Activated CD8-positive, alpha-beta T cell treated with anti-CD3 and anti-CD28 coated beads, Interleukin-2, amount 10 ng/mL, durations not matched to agents 7 days and 5 days (primary cell): ENCODE measurements around the gene ADAM29. TPM values are rescaled to one million over a fixed set of nuclear protein-coding genes. Genes with fewer than 3 reads are reported as not detected.

Source experiments
- ATAC-seq: fragments of 150-1000 bp; cut with Tn5 transposase; one replicate; pipeline ENCODE4 v1.10.0; 2021; ENCODE audit warnings: moderate library complexity
- CTCF ChIA-PET: fragments of 350-600 bp; sonication (Branson Sonifier 250); formaldehyde crosslinking; loops from one replicate; lab custom pipeline; 2021; ENCODE audit warnings: antibody characterized with exemption; lab: Charles Lee
- POLR2A ChIA-PET: fragments of 350-600 bp; sonication (Branson Sonifier 250); formaldehyde crosslinking; loops from one replicate; lab custom pipeline; 2021; ENCODE audit warnings: antibody characterized with exemption; lab: Charles Lee
- DNase-seq: peaks from one replicate; pipeline ENCODE4 v3.0.0-alpha.2; 2020
- H3K27ac Mint-ChIP-seq: one replicate; pipeline ENCODE4 v1.8.0; 2021; ENCODE audit warnings: mild to moderate bottlenecking, mixed read lengths
- H3K27me3 Mint-ChIP-seq: one replicate; pipeline ENCODE4 v1.8.0; 2021; ENCODE audit warnings: low read depth, mixed read lengths
- H3K36me3 Mint-ChIP-seq: one replicate; pipeline ENCODE4 v1.8.0; 2021; ENCODE audit warnings: low read depth, mixed read lengths
- H3K4me1 Mint-ChIP-seq: one replicate; pipeline ENCODE4 v1.8.0; 2021; ENCODE audit warnings: low read depth, mixed read lengths
- H3K4me3 Mint-ChIP-seq: one replicate; pipeline ENCODE4 v1.8.0; 2021; ENCODE audit warnings: mild to moderate bottlenecking, mixed read lengths
- H3K9me3 Mint-ChIP-seq: one replicate; pipeline ENCODE4 v1.8.0; 2022; ENCODE audit warnings: mixed read lengths; ENCODE audit not compliant: insufficient read depth
- total RNA-seq, 2 experiments: library from RNA; stranded (reverse); gene quantifications; one replicate each; pipeline ENCODE4 v1.2.3, GENCODE V29; 2021

ADAM29 gene
- total RNA-seq, 2 experiments from 2014 or later: not detected

GRCh38 chr4:174919886-174920423, 1.8 kb downstream of the ADAM29 start:
- Mint-ChIP-seq H3K27me3 (no peaks in the 10 kb centered on the region), H3K4me3 (no peak overlapping the region), H3K4me1 (no peaks in the 10 kb centered on the region), H3K9me3 (no peaks in the 10 kb centered on the region), H3K36me3 (no peaks in the 10 kb centered on the region), H3K27ac (no peak overlapping the region)
- POLR2A ChIA-PET: no interaction called here
- CTCF ChIA-PET: no interaction called here
- DNase-seq (no peak), ATAC-seq (no peak)

DNA sequence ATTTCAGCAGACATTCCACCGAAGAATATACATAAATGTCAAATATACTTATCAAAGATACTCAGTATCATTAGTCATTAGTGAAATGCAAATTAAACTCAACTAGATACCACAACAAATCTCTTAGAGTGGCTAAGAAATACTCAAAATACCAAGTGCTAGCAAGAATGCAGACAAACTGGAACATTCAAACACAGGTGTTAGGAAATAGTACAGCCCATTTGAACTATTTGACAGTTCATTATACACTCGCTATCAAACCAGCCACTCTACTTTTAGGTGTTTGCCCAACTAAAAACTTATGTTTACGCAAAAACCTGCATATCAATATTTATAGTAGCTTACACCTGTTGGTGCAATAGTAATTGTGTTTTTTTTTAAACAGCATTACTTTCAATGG, 8.8 kb downstream of the ADAM29 start:
- Mint-ChIP-seq H3K27ac (no peak overlapping the region), H3K36me3 (no peaks in the 10 kb centered on the region), H3K4me1 (no peaks in the 10 kb centered on the region), H3K27me3 (no peaks in the 10 kb centered on the region), H3K9me3 (no peaks in the 10 kb centered on the region), H3K4me3 (no peak overlapping the region)
- ATAC-seq (no peak), DNase-seq (no peak)
- ChIA-PET CTCF (no interaction called here), POLR2A (no interaction called here)

GRCh38 chr4:174928174-174928573, 10.0 kb downstream of the ADAM29 start:
- H3K27me3 Mint-ChIP-seq: no peaks in the 10 kb centered on the region
- H3K4me3 Mint-ChIP-seq: no peak overlapping the region
- H3K27ac Mint-ChIP-seq: no peak overlapping the region
- no peak for DNase-seq
- H3K4me1 Mint-ChIP-seq: no peaks in the 10 kb centered on the region
- ChIA-PET CTCF (no interaction called here), POLR2A (no interaction called here)
- H3K9me3 Mint-ChIP-seq: no peaks in the 10 kb centered on the region
- no peaks in the 10 kb centered on the region for H3K36me3 Mint-ChIP-seq
- ATAC-seq: no peak

GRCh38 chr4:174928575-174929253, 10.6 kb downstream of the ADAM29 start:
- no peaks in the 10 kb centered on the region for H3K9me3 Mint-ChIP-seq
- no peak overlapping the region for H3K4me3 Mint-ChIP-seq
- H3K27ac Mint-ChIP-seq: no peak overlapping the region
- no peaks in the 10 kb centered on the region for H3K4me1 Mint-ChIP-seq
- no peaks in the 10 kb centered on the region for H3K27me3 Mint-ChIP-seq
- no peaks in the 10 kb centered on the region for H3K36me3 Mint-ChIP-seq
- no peak for ATAC-seq
- no peak for DNase-seq
- CTCF ChIA-PET: no interaction called here
- POLR2A ChIA-PET: no interaction called here

GRCh38 chr4:174929346-174929745, 11.2 kb downstream of the ADAM29 start:
- H3K27ac Mint-ChIP-seq: no peak overlapping the region
- H3K9me3 Mint-ChIP-seq: no peaks in the 10 kb centered on the region
- ChIA-PET POLR2A (no interaction called here), CTCF (no interaction called here)
- H3K36me3 Mint-ChIP-seq: no peaks in the 10 kb centered on the region
- no peaks in the 10 kb centered on the region for H3K27me3 Mint-ChIP-seq
- DNase-seq (no peak), ATAC-seq (no peak)
- no peak overlapping the region for H3K4me3 Mint-ChIP-seq
- no peaks in the 10 kb centered on the region for H3K4me1 Mint-ChIP-seq

- DNase-seq (no peak), ATAC-seq (no peak)
- CTCF ChIA-PET: no interaction called here
- Mint-ChIP-seq H3K36me3 (no peaks in the 10 kb centered on the region), H3K9me3 (no peaks in the 10 kb centered on the region), H3K4me3 (no peak overlapping the region), H3K27me3 (no peaks in the 10 kb centered on the region), H3K27ac (no peak overlapping the region), H3K4me1 (no peaks in the 10 kb centered on the region)
- POLR2A ChIA-PET: interaction anchor here (0.6 kb wide), 1 partner anchor 857 kb away, joined by 3 read pairs; no protein-coding TSS in a partner anchor
Observed at GRCh38 chr4:174930895-174931294, 12.7 kb downstream of the ADAM29 start.

GRCh38 chr4:174933083-174933482, 14.9 kb downstream of the ADAM29 start:
- Mint-ChIP-seq H3K36me3 (no peaks in the 10 kb centered on the region), H3K27ac (no peak overlapping the region), H3K4me3 (no peak overlapping the region), H3K27me3 (no peaks in the 10 kb centered on the region), H3K9me3 (no peaks in the 10 kb centered on the region), H3K4me1 (no peaks in the 10 kb centered on the region)
- ATAC-seq (no peak), DNase-seq (no peak)
- ChIA-PET CTCF (interaction anchor here (0.7 kb wide), 1 partner anchor 477 kb away, joined by 3 read pairs; no protein-coding TSS in a partner anchor), POLR2A (no interaction called here)

- CTCF ChIA-PET: no interaction called here
- ATAC-seq (no peak), DNase-seq (no peak)
- Mint-ChIP-seq H3K36me3 (no peaks in the 10 kb centered on the region), H3K9me3 (no peaks in the 10 kb centered on the region), H3K27me3 (no peaks in the 10 kb centered on the region), H3K4me3 (no peak overlapping the region), H3K4me1 (no peaks in the 10 kb centered on the region), H3K27ac (no peak overlapping the region)
- POLR2A ChIA-PET: no interaction called here
Observed at GRCh38 chr4:174934360-174934759, 16.2 kb downstream of the ADAM29 start.

DNA sequence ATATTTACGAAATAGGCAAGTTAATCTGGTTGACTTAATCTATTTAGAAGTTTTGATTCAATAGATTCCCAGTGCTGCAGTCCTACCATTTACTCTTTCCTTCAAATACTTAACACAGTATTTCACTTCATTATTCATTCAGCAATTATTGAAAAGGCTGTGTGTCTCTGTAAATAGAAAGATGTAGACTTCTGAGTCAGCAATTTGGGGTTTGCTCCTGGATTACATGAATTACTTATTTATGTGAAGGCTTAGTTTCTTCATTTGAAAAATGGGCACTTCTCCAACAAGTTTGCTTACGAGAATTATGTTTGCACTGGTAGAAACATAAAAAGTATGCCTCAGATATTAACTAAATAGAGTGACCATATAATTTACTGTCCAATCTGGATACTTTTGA, 17.4 kb downstream of the ADAM29 start:
- no peaks in the 10 kb centered on the region for H3K4me1 Mint-ChIP-seq
- no peaks in the 10 kb centered on the region for H3K9me3 Mint-ChIP-seq
- ChIA-PET POLR2A (no interaction called here), CTCF (no interaction called here)
- ATAC-seq (no peak), DNase-seq (no peak)
- no peaks in the 10 kb centered on the region for H3K36me3 Mint-ChIP-seq
- H3K27ac Mint-ChIP-seq: no peak overlapping the region
- no peaks in the 10 kb centered on the region for H3K27me3 Mint-ChIP-seq
- H3K4me3 Mint-ChIP-seq: no peak overlapping the region

DNA sequence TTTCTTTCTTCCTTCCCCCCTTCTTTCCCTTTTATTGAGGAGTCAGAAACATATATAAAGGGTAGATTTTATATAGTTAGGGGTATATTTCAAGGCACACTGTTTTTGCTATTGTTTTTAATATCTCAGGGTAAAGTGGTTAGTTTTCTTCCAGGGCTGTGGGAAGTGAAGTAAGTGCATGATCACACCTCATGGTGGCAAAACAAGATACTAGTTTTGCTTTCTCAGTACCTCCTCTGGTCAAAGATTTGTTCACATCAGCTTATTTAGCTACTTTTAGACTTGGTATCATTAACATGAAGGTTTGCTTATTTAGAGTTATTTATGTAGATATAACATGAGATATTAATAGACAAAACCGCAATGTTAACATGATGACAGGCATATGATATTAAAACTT, 21.8 kb downstream of the ADAM29 start:
- POLR2A ChIA-PET: no interaction called here
- Mint-ChIP-seq H3K4me1 (no peaks in the 10 kb centered on the region), H3K4me3 (no peak overlapping the region), H3K9me3 (no peaks in the 10 kb centered on the region), H3K27ac (no peak overlapping the region), H3K27me3 (no peaks in the 10 kb centered on the region), H3K36me3 (no peaks in the 10 kb centered on the region)
- ATAC-seq: no peak
- no peak for DNase-seq
- CTCF ChIA-PET: no interaction called here

DNA sequence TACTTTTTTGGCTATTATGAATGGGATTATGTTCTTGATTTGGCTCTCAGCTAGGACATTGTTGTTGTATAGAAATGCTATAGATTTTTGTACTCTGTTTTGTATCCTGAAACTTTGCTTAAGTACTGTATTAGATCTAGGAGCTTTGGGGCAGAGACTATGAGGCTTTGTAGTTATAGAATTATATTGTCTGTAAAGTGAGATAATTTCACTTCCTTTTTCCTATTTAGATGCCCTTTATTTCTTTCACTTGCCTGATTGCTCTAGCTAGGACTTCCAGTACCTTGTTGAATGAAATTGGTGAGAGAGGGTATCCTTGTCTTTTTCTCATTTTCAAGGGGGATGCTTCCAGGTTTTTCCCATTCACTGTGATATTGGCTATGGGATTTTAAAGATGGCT, 28.1 kb downstream of the ADAM29 start:
- Mint-ChIP-seq H3K9me3 (no peaks in the 10 kb centered on the region), H3K4me1 (no peaks in the 10 kb centered on the region), H3K36me3 (no peaks in the 10 kb centered on the region), H3K27me3 (no peaks in the 10 kb centered on the region), H3K27ac (no peak overlapping the region), H3K4me3 (no peak overlapping the region)
- ATAC-seq (no peak), DNase-seq (no peak)
- ChIA-PET POLR2A (no interaction called here), CTCF (no interaction called here)

- DNase-seq (no peak), ATAC-seq (no peak)
- Mint-ChIP-seq H3K27ac (no peak overlapping the region), H3K4me3 (no peak overlapping the region), H3K9me3 (no peaks in the 10 kb centered on the region), H3K4me1 (no peaks in the 10 kb centered on the region), H3K36me3 (no peaks in the 10 kb centered on the region), H3K27me3 (no peaks in the 10 kb centered on the region)
- CTCF ChIA-PET: no interaction called here
- POLR2A ChIA-PET: no interaction called here
Observed at GRCh38 chr4:174948826-174949225, 30.7 kb downstream of the ADAM29 start.

- Mint-ChIP-seq H3K36me3 (no peaks in the 10 kb centered on the region), H3K27me3 (no peaks in the 10 kb centered on the region), H3K9me3 (no peaks in the 10 kb centered on the region), H3K4me3 (no peak overlapping the region), H3K4me1 (no peaks in the 10 kb centered on the region), H3K27ac (no peak overlapping the region)
- DNase-seq: no peak
- ATAC-seq: no peak
- CTCF ChIA-PET: no interaction called here
- POLR2A ChIA-PET: no interaction called here
Observed at GRCh38 chr4:174972911-174973310, 54.8 kb downstream of the ADAM29 start.
